ENCODE measurements around the gene MPG. TPM values are rescaled to one million over a fixed set of nuclear protein-coding genes. Genes with fewer than 3 reads are reported as not detected.
A peak's percentile ranks its signal among the peaks of the same experiment; 100 is the strongest.

The MPG gene
- total and polyA plus RNA-seq, 2 of the 8 experiments (the other 6 are each of a cell fraction or from before 2014, with no cell fraction given), result 37.6 to 83.7 TPM

DNA sequence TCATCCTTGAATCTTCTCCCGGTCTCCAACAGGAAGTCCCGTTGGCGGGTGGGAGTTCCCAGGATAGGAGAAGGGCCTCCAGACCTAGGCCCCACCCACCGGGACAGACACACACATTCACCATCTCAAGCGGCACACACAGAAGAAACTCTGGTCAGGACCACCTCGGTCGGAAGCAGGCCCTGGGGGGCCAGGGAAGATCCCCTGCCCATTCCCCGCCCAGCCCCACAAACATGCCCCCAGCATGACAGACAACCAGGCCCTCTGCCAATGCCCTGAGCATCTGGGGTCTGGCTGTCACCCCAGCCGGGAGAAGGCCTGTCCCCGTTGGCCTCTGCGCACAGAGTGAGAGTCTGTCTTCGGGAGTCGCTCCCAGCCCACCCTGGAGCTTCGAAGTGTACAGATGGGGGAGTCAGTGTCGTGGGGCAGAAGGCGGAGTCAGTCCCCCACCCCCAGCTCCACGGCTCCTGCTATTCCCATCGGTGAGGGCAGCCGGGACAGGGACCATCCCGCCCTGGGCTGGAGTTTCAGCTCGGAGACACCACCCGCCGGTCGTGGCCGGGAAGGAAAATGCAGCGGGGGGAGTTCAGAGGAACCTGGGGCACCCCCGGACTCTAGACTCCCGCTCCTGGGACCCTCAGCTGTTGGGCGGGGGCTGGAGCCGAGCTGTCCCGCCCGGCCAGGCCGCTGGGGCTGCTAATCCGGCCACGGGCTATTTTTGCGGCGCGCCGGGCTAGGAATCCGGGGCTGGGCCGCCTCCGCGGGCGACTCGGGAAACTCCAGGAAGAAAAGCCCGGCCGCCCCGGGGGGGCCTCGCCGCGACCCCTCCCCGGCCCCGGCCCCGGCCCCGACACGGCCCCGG lies 6.3 kb upstream of the MPG start (continued):
- TF ChIP-seq SAP30 (IDR thresholded peaks at IDR 0.05; ENCODE audit: insufficient read depth, insufficient replicate concordance, low read length) (no peak), FOSL1 (IDR thresholded peaks at IDR 0.05; ENCODE audit: insufficient read depth, low read depth, low read length) (no peak), KDM5A (IDR thresholded peaks at IDR 0.05; ENCODE audit: low read length) (no peak), CBX5 (IDR thresholded peaks at IDR 0.05; ENCODE audit: low read depth, low read length) (no peak), SP4 (IDR thresholded peaks at IDR 0.05; ENCODE audit: low read length) (no peak; the same call in 1 of the 2 replicates), SP2 (IDR thresholded peaks at IDR 0.05; ENCODE audit: low read length) (no peak), ZNF274 (IDR thresholded peaks at IDR 0.05; ENCODE audit: borderline replicate concordance, extremely low read depth, low read length) (no peak), NRF1 (IDR thresholded peaks at IDR 0.05; ENCODE audit: low read depth, low read length) (no peak), ASH2L (IDR thresholded peaks at IDR 0.05; ENCODE audit: low read length) (peak; percentile 39), JUN (IDR thresholded peaks at IDR 0.05; ENCODE audit: low read depth, low read length) (no peak), PHF8 (conservative IDR thresholded peaks at IDR 0.05; ENCODE audit: low read depth, low read length) (no peak; the same call in 1 of the 2 replicates), POLR2AphosphoS5 (IDR thresholded peaks at IDR 0.05; ENCODE audit: low read depth, low read length) (peak; percentile 43; the same call in 1 of the 2 replicates), SUZ12 (IDR thresholded peaks at IDR 0.05; ENCODE audit: low read length) (no peak), TBP (IDR thresholded peaks at IDR 0.05; ENCODE audit: low read depth, low read length) (no peak), CTBP2 (IDR thresholded peaks at IDR 0.05; ENCODE audit: borderline replicate concordance, insufficient read depth, insufficient read length, low read length) (peak; percentile 19), BACH1 (IDR thresholded peaks at IDR 0.05; ENCODE audit: low read length) (no peak), JUND (IDR thresholded peaks at IDR 0.05; ENCODE audit: low read length) (no peak), TAF7 (optimal IDR thresholded peaks at IDR 0.05; ENCODE audit: borderline replicate concordance, low read depth, low read length) (no peak), KDM4A (IDR thresholded peaks at IDR 0.05; ENCODE audit: low read depth, low read length, severe bottlenecking) (peak; percentile 19), SP1 (IDR thresholded peaks at IDR 0.05; ENCODE audit: low read depth, low read length) (0 out of 2 replicates have a peak, but pooled peaks have one; percentile 66), TCF12 (IDR thresholded peaks at IDR 0.05; ENCODE audit: low read depth, low read length) (no peak), POU5F1 (IDR thresholded peaks at IDR 0.05; ENCODE audit: low read depth, low read length) (no peak), EGR1 (IDR thresholded peaks at IDR 0.05; ENCODE audit: borderline replicate concordance, low read depth, low read length) (no peak)
- TF ChIP-seq, protein P1, sequence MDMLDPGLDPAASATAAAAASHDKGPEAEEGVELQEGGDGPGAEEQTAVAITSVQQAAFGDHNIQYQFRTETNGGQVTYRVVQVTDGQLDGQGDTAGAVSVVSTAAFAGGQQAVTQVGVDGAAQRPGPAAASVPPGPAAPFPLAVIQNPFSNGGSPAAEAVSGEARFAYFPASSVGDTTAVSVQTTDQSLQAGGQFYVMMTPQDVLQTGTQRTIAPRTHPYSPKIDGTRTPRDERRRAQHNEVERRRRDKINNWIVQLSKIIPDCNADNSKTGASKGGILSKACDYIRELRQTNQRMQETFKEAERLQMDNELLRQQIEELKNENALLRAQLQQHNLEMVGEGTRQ (IDR thresholded peaks at IDR 0.05; ENCODE audit: low read length), result no peak

Data from H1 (cell line).